NOMO-1 treated with dmso at 0.1 percent for 144 hours (cell line): ENCODE data around the gene HLA-DPA1.
"Not testable (repeated sequence)": the region's sequence is repeated elsewhere in the genome, so short reads cannot be mapped to it uniquely, and the experiment has no call there.

Experiments
- DNase-seq: peaks from one replicate; lab custom pipeline; 2025; ENCODE audit not compliant: unreplicated experiment; lab: John Stamatoyannopoulos, UW

HLA-DPA1 gene

DNA sequence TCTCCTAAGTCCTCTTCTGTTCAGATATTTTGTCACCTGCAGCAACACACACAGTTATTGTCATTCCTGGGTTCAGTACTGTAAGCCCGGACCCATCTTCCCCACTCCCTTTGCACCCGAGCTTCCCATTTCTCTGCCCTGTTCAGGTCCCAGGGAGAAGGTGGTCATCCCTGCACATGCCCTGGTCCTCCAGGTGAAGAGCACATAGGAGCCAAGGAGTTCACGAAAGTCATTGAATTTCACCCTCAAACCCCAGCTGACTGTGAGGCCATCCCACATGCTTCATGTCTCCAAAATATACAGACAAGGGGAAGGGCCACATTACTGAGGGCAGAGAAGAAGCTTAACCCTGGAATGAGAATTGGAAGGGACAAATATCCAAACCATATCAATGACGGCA lies 8.1 kb downstream of the HLA-DPA1 start:
- DNase-seq, result no peak

DNA sequence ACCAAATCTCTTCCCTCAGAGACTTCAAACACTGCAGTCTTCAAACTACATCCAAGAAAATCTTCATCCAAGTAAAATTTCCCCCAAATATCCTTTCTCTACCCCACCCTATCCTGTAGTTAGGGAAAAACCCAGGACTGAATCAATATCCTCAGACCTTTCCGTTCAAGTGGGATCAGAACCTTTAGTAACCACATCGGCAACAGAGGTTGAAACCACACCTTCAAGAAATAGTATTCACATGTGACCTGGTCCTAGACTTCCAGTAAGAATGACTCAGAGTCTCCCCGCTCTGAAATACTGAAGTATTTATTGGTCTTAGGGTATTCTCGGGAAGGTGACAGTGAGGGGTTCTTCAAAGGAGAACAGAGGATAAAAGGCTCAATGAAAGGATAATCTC lies 8.7 kb downstream of the HLA-DPA1 start:
- DNase-seq, result no peak

DNA sequence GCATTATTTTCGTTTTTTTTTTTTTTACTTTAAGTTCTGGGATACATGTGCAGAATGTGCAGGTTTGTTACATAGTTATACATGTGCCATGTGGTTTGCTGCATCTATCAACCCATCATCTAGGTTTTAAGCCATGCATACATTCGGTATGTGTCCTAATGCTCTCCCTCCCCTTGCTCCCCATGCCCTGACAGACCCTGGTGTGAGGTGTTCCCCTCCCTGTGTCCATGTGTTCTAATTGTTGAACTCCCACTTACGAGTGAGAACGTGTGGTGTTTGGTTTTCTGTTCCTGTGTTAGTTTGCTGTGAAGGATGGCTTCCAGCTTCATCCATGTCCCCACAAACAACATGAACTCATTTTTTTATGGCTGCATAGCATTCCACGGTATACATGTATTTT lies 10.0 kb downstream of the HLA-DPA1 start:
- DNase-seq, result not testable (repeated sequence)

DNA sequence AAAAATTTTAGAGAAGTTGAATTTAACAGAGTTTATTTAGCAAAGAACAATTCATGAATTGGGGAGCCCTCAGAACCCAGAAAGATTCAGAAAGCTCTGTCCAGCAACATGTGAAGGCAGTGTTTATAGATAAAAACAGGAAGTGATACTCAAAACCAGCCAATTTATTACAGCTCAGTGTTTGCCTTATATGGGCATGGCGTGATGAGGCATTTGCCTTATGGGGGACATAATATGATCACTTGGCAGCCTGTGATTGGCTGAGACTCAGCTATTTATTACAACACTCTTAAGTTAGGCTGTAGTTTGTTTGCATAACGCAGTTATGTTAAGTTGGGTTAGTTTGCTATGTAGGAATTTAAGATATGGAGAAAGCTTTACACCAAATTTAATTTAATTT lies 11.5 kb downstream of the HLA-DPA1 start:
- DNase-seq, result peak; percentile 50

DNA sequence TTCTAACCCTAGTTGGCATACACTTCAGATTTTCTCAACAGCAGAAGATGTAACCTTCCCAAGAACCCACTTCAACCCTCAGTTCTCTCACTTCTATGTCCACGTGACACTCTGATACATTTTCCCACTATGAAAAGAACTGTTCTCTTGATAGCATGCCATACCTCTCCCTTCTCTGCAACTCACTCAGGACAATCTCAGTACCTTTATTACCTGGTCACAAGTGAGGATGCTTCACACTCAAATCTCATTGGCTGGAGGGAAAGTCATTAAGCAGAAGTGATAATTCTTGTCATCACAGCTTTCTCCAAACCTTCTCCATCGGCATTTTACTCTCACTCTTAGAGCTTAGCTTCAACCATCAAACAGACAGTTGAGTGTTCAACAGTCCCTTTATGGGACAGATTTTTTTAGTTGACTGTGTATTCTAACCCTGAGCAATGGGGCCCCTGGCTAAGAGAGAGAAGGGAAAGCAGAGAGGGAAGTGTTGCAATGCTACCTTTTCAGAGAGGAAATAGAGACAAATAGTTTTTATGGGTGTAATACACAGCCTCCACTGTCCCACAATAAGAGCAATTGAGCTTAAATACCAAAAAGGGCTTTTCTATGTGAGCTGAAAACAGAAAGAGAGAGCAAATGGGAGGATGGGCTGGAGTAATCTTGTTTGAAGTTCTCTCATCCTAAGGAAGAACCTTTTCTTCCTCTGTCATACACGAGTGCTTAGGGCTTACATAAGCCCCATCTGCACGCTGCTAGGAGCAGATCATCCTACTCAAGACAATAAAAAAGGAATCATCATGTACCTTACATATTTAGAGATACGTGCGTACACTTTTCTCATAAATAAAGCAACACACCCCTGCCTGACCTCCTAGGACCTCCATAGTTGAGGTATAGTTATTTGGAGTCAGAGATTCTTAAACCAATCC lies 16.0 kb downstream of the HLA-DPA1 start:
- DNase-seq, result peak; percentile 63

DNA sequence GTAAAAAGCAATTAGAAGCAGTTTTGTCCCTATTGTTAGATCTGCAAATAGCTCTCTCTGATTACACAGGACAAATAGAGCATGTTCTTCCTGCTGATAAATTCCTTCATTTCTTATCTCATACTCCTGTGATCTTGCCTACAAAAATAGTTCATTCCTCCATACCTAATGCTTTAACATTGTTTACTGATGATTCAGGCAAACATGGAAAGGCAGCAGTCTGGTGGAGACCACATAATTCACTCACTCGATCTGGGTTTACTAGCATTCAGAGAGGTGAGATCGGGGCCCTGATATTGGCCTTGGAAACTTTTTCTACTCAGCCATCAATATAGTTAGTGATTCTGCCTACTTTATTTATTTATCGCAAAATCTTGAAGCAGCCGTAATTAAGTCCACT lies 20.2 kb downstream of the HLA-DPA1 start:
- no peak for DNase-seq

DNA sequence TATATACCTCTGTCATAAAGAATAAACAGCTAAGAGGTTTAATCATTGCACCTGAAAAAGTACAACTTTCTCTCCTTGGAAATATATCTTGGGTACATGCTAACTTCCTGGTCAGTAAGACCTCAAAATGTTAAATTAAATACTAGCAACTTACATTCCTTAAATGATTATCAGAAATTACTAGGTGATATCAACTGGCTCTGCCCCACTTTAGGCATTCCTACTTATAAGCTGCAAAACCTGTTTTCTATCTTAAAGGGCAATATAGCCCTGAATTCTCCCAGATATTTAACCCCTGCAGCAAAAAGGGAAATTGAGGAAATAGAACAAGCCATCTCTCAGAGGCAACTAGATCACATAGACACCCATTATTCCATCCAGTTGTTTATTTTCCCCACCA lies 20.8 kb downstream of the HLA-DPA1 start:
- no peak for DNase-seq

DNA sequence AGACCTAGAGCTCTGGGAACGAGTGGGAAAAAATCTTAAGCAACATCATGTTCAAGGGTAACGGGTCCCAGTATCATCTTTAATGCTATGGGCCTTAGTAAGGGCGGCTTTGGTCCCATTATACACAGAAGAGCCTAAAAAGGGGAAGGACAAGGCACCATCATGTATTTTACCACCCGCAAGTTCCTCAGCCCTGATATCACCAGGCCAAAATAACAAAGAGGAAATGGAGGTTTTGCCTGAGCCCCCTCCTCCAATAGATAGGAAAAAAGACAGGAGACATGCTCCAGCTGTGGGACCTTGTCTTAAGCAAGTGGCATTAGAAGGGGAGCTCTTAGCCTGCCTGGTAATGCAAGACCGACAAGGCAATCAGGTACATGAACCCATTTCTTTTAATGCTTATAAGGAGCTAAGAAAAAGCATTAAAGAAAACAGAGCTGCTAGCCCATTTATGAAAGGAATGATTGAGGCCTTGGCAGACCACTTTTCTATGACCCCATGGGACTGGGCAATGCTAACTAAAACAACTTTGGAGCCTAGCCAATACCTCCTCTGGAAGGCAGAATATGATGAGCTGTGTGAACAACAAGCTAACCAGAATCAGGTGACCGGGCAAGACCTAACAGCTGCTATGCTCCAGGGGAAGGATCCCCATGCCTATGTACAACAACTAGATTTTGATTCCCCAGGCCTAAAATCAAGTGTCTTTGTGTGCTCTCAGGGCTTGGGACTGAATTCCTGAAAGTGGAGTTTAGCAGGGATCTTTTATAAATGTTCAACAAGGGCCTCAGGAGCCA lies 23.2 kb downstream of the HLA-DPA1 start:
- peak; percentile 24 for DNase-seq

DNA sequence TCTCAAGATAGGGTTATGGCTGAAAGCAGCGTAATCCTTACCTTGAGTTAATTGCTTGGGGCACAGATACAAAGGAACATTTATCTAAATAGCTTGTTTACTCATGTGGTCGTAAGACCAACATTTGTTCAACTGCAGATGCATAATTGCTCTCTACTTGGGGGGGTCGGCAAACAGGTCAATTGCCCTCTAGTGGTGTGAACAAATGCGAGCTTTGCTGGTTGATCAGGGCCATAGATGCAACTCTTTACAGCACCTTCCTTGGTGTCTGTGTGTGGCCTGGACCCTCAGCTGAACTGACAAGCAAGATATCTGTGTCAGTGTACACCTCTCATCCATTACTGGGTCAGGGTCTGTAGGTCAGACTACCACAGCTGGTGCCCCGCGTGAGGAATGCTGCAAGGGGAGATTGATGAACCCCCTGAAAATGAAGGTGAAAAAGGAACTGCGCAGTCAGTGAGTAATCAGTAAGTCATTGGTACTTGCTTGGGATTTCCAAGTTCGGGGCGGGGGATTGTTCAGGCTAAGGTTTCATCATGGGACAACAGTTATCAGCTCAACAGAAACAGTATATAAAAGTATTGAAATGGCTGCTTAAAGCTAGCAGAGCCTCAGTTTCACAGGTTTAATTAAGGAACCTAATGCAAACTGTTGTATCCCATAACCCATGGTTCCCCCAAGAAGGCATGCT lies 24.0 kb downstream of the HLA-DPA1 start:
- DNase-seq, result no peak

DNA sequence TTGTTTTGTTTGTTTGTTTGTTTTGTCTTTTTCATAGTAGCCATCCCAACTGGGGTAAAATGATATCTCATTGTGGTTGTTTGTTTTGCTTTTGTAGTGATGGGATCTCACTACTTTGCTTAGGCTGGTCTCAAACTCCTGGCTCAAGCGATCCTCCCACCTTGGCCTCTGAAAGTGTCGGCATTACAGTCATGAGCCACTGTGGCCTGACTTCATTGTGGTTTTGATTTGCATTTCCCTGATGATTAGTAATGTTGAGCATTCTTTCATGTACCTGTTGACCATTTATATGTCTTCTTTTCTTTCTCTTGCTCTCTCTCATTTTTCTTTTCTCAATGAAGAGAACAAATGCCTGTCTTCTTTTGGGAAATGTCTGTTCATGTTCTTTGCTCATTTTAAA lies 33.3 kb downstream of the HLA-DPA1 start:
- DNase-seq, result no peak

DNA sequence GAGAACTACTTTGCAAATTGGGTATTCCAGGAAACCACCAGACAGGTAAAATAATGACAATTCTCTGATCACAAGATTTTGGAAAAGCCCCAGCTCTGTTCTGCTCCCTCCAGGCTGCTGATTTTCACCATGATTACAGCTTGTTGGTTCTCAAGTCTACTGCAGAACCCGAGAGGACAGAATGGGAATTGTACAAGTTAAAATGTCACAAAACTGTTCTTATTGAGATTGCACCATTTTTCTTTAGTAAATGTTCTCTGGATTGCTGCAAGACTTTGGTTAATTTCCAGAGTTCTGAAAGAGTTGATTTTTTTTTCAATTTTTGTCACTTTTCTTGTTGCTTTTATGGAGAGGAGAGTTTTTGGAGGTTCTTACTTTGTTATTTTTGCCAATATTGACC lies 36.9 kb downstream of the HLA-DPA1 start:
- DNase-seq, result no peak

DNA sequence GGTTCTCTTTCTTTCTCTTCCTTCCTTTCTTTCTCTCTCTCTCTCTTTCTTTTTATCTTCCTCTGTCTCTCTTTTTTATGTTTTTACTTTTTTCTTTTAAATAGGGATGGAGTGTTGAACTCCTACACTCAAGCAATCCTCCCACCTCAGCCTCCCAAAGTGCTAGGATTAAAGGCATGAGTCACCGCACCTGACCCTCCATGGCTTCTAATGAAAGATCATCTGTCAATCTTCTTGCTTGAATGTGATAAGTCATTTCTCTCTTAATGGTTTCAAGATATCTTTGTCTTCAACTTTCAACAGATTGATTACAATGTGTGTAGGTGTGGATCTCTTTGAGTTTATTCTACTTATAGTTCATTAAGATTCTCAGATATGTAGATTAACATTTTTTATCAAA lies 38.9 kb downstream of the HLA-DPA1 start:
- no peak for DNase-seq

DNA sequence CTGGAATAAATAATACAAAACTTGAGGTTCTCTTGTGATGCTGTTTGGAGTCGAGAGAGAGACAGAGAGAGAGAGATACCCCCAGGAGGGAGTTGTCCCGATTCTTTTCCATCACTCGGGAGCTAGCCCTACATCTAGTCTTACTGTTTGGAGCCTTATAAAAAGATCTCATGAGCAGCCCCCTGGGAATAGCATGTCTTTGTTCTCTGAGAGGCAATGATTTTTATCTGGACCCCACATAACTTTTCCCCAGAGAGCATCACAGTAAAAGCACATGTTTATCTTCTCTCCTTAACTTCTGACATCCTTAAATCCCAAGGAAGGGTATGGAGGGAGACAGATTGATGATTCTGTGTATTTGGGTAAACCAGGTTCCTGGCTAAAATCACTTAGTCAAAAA lies 43.2 kb downstream of the HLA-DPA1 start:
- DNase-seq, result no peak

DNA sequence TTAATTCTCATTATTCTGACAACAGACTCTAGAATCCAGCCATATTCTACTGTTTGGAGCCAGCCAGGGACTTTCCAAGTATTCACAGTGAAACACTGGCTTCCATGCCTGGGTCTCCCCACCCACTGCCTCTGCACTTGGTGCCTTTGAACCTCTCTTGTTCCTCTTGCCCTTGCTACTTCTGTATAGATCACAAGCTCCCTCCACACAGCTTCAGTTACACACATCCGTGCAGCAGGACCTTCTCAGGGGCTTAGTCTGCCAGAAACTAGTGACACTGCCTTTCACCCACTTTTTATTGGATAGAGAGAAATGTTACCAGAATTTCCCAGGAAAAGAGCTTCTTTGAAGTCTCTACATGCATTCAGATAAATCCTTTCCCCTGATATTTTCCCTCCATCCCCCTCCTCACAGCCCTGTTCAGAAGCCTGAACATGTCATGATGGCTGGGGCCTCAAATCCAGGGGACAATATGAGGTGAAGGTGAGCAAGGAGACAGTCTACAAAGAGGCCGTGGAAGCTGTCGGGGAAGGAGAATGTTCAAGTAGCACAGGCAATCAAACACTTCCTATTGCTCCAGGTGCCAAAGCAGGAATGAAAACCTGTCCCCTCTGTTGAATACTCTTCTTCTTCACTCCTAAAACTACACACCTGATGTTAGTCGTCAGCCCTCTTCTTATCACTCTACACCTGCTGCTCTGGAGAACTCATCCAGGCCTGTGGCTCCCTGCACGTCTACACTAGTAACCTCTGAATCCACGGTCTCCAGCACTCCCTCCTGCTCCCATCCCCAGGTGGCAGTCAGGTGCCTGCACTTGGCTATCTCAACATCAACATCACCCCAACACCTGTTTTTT lies 43.9 kb downstream of the HLA-DPA1 start:
- peak; percentile 49 for DNase-seq

DNA sequence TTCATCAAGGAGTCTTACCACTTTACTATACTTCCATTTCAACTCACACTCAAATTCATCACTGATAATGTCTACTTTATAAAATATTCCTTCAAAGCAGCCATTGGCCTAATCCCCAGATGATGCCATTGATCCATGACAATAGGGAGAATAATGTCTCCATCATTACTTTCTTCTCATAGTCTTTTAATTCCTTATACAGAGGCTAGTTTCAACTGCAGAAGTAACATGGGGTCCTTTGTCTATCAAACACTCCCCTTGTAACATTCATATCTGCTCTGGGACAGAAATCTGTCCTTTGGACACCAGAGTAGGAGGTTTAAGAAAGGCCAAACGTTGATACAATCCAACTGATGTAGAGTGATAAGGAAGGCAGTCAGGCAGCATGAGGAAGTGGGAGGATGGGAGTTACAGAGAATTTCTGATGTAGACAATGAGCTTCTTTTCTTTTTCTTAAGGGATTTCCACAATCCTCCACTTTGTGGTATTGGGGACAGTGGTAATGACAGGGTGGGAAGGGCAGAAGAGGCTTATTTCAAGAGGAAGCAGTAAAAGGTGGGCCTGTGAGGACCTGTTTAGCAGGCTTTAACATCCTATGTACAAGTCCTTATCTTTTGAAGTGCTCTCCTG lies 45.1 kb downstream of the HLA-DPA1 start:
- DNase-seq, result no peak

DNA sequence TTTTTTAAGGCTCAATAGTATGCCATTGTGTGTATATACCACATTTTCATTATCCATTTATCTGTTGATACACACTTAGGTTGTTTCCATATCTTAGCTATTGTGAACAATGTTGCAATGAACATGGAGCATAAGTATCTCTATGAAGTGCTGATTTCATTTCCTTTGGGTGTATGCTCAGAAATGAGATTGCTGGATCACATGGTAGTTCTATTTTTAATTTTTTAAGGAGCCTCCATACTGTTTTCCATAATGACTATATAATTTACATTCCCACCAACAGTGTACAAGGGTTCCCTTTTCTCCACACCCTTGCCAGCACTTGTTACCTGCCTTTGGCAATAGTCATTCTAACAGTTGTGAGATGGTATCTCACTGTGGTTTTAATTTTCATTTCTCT lies 48.9 kb downstream of the HLA-DPA1 start:
- DNase-seq, result no peak

DNA sequence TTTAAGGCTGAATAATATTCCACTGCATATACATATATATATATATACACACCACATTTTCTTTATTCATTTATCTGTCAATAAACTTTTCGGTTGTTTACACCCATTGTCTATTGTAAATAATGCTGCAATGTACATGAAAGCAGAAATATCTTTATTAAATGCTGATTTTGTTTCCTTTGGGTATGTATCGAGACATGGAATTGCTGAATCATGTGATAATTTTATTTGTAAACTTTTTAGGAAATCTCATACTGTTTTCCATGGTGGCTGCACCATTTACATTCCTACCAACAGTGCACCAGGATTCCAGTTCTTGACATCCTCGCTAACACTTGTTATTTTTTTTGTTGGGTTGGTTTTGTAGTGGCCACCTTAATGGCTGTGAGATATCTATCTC lies 49.9 kb downstream of the HLA-DPA1 start:
- DNase-seq, result no peak

DNA sequence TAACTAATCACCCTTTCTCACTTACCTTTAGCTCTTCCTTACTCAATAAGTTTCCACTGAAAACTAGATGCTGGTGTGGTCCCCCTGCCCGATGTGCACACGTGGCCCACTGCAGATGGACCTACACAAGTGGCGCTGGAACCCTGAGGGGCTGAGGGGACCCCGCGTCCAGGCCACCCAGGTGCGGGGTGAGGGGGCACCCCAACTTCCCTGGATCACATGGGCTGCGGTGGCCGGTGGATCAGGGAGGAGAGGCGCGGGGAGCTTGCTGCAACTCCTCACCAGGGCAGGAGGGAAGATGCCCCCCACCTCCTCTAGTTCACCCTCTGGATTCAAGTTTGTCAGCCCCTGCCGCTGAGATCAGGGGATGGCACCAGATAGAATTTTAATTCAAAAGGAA lies 51.5 kb downstream of the HLA-DPA1 start:
- no peak for DNase-seq

DNA sequence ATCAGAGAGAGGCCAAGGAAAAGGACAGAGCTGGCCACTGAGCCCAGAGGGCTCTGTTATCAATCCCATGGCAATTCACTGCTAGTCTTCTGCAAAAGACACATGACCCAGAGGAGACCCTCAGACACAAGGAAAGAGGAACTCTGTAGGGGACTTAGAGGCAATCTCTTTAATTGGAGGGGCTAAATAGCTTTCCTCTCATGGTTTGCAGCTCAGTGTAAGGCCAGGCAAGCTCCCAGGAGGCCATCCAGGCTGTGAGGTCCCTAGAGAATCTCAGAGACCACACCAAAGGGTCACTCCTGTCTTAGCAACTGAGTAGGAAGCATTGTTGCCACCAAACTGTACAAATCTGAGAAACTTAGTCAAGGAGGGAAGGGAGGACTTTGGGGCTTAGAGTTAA lies 54.1 kb downstream of the HLA-DPA1 start:
- no peak for DNase-seq

DNA sequence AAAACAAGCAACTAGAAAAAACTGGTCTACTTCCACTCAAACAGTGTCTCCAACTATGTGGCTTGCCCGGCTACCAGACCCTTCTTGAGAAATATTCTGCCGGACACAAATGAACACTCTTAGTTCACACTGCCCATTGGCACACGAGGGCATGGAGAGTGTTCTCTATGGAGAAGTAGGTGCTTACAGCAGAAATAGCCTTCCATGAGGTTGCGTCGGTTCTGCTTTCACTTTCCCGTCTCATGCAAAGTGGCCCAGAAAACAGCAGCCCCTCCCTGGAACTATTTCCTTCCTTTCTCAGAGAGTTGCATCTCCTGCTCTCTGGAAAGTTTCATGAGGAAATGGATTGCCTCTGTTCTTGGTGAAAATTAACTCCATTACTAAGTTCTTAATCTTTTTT lies 54.5 kb downstream of the HLA-DPA1 start:
- peak; percentile 95 for DNase-seq
